Activated naive CD4-positive, alpha-beta T cell treated with Interleukin-2 at 50 U/mL for 16 hours (primary cell): ENCODE data around the gene ANKS4B.
A peak's percentile ranks its signal among the peaks of the same experiment; 100 is the strongest.
"Not testable (repeated sequence)": the region's sequence is repeated elsewhere in the genome, so short reads cannot be mapped to it uniquely, and the experiment has no call there.

ENCODE experiments used
- DNase-seq: peaks from one replicate; pipeline ENCODE4 v3.0.0-alpha.2; 2020

ANKS4B gene, protein sequence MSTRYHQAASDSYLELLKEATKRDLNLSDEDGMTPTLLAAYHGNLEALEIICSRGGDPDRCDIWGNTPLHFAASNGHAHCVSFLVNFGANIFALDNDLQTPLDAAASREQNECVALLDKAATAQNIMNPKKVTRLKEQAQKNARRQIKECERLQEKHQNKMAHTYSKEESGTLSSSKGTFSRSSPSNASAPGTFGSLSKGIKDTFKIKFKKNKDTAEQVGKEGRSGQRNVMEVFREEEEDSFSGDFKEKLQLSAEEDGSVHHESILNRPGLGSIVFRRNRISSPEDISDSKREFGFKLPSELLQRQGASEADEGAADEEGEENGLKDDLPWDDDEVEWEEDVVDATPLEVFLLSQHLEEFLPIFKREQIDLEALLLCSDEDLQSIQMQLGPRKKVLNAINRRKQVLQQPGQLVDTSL

DNA sequence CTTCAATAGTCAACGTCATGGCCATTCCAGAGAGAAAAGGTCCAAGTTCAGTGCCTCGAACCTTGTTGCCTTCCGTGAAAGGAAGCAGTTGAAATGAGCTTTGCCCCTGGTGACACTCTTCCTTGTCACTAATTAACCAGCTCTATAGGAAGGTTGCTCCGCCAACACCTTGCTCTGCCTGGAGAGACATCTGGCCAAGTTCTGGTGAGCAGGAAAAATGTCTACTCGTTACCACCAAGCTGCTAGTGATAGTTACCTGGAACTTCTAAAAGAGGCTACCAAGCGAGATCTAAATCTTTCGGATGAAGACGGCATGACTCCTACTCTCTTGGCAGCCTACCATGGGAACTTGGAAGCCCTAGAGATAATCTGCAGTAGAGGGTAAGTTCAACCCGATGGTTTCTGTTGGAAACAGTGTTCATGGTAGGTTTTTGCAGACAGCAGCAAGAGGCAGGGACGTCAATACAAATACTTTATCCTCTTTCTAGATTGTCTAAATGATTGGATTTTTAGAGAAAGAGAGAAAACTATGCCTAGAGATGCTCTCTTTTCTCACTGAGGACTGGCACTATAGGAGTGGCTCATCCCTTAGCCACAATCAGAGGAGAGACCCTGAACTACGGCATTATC lies at the start of gene ANKS4B:
ANKS4B (plus strand) TSS at position 179 of the 630 bp plus-strand sequence; CDS start at position 218, 39 bp downstream.
- no peak for DNase-seq

DNA sequence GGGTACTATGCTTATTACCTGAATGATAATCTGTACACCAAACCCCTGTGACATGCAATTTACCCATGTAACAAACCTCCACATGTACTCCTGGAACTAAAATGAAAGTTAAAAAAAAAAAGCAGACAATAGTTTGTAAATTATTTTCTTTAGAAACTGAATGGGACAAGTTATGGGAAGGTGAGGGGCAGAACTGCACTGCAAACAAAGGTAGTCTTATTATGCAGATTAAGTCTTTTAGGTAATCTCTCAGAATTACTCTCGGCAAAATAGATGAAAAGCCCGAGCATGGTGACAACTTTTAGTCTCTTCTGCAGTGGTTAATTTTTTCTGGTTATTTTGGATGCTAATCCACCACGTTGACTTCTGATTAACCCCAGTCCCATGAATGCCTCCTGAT lies 49.5 kb upstream of the ANKS4B start:
- no peak for DNase-seq

DNA sequence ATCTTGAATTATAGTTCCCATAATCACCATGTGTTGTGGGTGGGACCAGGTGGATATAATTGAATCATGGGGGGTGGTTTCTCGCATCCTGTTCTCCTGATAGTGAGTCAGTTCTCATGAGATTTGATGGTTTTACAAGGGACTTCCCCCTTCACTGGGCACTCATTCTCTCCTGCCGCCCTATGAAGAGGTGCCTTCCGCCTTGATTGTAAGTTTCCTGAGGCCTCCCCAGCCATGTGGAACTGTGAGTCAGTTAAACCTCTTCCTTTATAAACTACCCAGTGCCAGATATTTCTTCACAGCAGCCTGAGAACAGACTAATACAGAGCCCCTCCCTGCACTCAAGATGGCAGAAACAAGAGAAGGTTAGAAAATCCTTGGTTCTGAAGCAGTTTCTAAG lies 48.7 kb upstream of the ANKS4B start:
- DNase-seq, result peak; percentile 30

DNA sequence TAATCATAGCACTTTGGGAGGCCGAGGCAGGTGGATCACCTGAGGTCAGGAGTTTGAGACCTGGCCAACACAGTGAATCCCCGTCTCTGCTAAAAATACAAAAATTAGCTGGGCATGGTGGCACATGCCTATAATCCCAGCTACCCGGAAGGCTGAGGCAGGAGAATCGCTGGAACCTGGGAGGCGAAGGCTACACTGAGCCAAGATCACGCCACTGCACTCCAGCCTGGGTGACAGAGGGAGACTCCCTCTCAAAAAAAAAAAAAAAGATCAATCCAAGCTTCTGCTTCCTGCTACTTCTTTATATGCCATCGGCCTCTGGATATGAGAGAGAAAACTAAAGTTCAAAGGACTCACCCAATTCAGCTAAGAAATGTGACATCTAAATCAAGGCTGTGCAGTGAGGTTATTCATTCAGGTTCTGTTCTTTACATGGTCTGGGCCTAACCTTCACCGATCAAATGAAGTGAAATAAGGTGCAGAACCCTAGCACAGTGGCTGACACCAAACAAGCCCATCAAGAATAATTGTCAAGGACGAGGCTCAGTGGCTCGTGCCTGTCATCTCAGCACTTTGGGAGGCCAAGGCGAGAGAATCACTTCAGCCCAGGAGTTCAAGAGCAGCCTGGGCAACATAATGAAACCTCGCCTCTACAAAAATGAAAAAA lies 47.7 kb upstream of the ANKS4B start:
- DNase-seq, result no peak

DNA sequence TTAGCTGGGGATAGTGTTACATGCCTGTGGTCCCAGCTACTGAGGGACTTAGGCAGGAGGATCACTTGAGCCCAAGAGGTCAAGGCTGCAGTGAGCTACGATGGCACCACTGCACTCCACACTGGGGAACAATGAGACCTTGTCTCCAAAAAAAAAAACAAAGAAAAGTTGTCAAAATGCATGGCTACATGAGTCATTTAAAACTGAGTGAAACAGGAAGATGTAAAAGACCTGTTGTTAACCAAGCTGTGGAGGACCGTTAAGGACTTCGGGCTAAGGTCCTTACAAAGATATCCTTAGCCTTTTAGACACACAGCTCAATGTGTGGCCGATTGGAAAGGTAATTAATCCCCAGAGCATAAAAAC lies 47.2 kb upstream of the ANKS4B start:
- no peak for DNase-seq

DNA sequence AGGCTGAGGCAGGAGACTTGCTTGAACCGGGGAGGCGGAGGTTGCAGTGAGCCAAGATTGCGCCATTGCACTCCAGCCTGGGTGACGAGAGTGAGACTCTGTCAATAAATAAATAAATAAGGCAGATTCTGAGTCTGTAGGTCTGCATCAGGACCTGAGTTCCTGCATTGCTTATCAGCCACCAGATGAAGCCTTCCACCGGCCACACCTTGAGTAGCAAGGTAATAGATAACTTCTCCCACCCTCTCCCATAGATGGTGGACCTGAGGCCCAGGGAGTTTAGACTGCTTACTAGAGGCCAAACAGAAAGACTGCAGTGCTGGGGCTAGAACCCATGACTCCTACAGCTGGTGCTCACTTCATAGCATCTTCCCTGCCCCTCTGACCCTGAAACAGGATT lies 44.2 kb upstream of the ANKS4B start:
- DNase-seq, result no peak

DNA sequence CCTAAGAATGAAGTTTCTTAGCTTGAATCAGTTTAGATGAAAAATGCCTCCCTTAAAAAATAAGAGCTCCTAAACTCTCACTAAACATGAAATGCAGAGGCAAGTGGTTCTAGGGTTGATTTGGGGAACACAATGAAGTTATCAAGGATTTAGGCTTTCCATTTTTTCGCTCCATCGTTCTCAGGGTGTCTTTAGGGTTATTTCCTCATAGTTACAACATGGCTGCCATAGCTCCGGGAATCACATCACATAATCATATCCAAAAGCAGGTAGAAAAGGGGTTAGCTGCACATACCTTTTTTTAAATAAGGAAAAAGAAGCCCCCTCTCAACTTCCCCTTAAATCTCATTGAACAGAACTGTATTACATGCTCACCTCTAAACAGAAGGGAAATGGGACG lies 43.5 kb upstream of the ANKS4B start:
- no peak for DNase-seq

DNA sequence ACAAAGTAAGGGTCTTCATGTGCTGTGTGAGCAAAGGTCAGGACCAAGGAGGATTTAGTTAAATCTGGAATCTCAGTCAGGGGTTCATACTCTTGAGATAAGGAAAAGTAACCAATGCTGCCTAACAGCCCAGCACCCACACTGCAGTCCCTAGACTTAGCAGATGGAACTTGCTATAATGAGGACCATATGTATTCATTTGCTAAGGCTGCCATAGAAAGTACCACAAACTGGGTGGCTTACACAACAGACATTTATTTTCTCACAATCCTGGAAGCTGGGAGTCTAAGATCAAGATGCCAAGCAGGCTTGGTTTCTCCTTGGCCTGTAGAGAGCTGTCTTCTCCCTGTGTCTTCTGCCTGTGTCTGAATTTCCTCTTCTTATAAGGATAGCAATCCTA lies 42.9 kb upstream of the ANKS4B start:
- DNase-seq, result no peak

DNA sequence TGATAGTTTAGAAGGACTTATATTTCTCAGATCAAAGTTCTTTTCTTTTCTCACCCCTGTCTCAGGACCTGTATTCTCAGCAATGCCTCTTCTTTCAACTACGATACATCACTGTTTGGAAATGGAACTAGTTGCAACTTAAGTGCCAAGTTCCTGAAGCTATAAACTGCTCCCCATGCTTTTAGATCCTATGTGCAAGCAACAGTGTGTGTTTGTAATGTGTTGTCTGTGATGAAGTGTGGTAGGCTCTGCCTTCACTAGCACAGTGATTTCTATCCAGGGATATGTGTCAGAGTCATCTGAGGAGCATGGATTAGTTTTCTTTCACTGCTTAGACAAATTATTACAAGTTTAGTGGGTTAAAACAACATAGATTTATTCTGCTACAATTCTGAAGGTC lies 40.5 kb upstream of the ANKS4B start:
- DNase-seq, result no peak

DNA sequence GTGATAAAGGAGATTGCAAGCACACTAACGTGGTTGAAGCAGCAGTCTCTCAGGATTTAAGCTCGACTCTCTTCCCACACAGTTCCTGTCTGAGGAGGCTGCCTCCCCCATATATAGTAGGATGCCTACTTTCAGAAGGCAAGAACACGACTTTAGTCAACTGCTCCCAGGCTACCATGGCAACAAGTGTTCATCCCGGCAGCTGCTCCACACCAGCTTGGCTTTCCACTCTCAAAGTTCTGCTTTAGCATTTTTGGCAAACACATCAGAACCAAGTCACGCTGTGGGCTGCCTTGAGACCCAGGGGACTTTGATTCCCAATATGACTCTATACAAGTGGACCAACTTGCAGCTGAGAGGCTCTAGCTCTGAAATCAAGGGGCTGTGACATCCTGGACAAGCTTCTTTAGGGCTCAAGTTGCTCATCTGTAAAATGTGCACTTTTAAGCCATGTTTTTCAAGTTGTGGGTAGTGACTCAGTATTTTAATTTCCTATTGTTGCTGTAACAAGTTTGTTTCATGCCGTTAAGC lies 38.7 kb upstream of the ANKS4B start:
- no peak for DNase-seq

DNA sequence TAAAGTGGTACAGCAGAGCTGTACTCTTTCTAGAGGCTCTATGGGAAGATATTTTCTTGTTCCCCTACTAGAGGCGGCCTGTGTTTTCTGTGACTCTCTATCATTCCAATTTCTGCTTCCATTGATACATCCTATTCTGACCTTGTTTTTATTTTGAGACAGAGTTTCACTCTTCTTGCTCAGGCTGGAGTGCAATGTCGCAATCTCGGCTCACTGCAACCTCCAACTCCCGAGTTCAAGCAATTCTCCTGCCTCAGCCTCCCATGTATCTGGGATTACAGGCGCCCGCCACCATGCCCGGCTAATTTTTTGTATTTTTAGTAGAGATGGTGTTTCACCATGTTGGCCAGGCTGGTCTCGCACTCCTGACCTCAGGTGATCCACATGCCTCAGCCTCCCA lies 38.2 kb upstream of the ANKS4B start:
- DNase-seq, result not testable (repeated sequence)

DNA sequence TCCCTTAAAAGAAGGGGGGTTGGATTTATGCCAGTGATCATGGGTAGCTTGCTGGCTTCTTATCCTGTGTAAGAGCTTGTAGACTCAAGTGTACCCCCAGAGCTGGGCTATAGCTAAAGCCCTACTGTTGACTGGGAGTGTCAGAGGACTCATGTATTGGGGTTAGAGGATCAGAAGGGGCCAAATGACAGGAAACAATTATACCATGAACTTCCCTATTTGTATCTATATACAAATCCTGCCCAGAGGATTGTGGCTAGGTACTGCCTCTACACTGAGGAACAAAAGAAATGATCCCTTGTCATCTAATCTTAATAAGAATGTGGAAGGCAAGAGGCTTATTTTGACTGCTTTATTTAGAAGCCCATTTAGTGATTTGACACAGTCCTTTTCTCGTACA lies 36.4 kb upstream of the ANKS4B start:
- DNase-seq, result no peak

DNA sequence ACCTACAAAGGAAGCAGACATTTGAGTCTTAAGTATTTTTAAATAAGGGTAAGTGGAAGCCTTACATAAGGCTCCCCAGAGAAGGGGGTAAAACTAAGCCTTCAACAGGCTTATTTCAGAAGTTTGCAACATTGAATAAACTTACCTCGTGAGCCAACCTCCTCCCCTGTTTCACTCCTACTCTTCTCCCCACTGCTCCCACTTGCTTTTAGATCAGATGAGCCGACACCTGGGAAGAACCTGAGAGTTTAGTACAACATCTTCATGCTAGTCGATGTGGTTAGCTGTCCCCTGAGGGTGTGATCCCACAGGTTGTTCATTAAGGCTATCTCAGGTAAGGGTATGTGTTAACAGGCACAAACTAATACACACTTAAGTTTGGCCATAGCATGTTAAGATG lies 35.9 kb upstream of the ANKS4B start:
- DNase-seq, result no peak

DNA sequence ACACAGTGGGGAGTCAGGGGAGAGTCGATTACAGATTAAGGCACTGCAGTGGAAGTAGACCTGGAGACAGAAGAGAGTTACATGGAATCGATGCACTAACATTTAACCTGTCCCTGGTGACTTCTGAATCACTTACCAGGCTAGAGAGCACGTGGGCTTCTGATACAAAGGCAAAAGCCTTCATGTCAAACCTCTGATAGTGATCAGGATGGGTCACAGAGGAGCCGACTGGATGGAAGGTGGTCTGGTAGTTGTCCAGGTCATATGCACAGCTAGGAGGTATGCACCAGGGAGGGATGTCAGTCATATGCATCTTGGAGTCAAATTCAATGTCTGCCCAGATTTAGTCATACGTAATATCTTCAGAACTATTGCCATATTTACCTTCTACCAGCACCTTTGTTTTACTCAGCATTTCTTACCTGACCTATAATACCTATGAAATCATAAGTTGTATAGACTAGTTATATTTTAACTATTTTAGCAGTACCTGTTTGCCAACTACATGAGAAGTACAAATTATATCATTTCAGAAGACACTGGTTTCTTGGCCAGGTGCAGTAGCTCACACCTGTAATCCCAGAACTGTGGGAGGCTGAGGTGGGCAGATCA lies 33.8 kb upstream of the ANKS4B start:
- no peak for DNase-seq

DNA sequence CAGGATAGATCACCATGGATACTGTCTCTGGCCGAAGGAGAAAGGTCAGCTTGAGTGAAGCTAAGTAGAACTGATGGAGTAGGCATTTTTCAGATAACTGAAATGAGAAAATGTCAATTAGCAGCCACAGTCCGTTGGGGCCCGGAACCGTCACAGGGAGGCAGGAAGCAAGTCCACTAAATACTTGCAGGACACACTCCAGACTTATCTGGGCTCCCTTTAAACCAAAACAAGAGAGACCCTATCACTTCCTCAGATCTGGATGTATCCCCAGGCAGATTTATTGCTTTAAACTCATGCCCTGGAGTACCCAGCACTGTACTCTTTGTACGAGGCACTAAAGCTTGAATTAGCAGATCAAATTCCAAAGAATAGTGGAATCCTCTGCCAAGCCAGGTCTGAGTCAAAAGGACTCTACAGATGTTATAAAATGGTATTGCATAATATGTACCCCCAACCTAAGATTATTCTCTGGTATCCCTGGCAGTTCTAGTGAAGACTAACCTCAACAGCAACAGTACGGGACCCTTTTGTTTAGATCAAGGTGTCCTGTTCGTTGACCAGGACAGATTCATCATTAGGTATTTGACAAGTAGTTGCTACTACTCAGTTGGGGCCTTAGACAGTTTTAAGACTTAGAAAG lies 30.2 kb upstream of the ANKS4B start:
- no peak for DNase-seq

DNA sequence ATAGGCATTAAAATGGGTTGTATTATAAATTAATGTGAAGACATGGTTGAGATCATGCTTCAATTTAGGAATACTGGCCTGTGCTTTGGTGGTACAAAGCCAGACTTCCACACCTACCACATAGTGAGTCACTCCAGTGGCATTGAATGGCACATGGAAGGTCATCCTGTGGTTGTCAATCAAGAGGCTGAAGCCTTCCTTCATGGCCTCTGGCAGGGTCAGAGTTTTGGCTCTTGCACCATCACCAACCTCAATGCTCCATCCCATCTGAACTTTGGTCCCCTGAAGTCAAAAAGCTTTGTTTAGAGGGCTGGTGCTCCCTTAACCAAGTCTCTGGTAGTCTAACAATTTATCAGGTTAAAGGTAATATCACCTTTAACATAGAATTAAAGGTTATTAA lies 28.2 kb upstream of the ANKS4B start:
- DNase-seq, result no peak

DNA sequence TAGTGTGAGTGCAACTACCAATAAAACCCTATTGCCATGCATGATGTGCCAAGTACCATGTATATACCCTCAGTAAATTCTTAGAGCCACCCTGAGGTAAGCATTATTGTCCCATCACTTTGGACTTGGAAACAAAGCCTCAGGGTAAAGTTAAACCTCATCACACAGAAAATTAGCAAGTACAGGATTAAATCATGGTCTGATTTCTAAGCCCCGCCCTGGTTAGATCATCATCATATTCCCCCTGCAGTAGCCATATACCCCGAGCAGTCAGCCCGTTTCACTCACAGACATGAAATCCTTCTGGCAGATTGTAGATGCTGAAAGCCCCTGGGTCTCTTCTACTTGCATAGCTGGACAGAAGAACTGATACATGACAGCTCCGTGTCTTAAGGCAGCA lies 26.9 kb upstream of the ANKS4B start:
- no peak for DNase-seq

DNA sequence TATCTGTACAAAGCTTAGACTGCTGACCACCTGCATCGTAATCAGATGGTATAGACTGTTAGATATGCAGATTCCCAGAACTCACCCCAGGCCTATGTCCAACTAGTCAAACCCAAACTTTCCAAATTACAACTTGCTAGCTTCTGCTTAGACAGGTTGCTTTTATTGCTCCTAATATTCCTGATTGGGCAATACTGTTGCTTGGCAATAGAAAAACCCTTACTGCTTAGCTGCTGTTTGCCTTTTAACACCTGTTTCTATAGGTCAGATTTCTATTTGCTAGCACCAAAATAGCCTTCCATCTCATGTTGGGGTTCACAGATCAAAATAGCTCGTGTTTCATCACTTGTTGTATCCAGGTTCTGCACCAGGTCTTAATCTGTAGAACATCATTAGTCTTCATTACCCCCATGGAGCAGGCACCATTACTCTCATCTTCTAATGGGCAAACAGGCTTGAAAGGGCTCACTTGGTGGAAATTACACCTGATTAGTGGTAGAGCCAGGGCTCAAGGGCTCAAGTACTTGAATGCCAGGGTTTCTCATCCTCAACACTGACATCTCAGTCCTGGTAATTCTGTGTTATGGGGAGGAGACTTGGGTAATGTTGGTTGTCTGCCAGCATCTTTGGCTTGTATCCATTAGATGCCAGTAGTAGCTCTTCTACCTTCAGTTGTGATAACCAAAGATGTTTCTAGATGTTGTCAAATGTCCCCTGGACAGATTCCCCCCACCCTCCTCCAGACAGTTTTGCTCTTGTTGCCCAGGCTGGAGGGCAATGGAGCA lies 24.9 kb upstream of the ANKS4B start:
- DNase-seq, result no peak

DNA sequence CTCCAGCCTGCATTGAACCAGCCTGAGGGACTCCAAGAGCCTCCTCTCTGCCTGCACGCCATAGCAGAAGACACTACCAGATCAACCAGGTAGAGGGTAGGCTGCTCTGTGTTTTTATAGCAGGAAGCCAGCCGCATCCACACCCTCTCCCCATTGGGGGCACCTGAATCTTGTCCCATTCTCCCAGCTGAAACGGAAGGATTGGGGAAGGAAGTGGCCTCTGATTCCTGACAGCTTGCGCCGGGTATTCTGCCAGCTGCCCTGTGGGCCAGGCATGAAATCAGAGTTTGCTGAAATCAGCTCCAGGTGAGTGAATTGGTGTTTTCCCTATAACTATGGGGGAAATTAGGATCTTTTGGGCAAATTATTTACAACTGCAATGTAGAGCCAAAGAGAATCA lies 22.0 kb upstream of the ANKS4B start, which contains the start of gene ZP2:
ZP2 (minus strand) TSS at position 89 of the 400 bp plus-strand sequence; CDS start at position 62, 27 bp downstream.
- DNase-seq, result no peak

DNA sequence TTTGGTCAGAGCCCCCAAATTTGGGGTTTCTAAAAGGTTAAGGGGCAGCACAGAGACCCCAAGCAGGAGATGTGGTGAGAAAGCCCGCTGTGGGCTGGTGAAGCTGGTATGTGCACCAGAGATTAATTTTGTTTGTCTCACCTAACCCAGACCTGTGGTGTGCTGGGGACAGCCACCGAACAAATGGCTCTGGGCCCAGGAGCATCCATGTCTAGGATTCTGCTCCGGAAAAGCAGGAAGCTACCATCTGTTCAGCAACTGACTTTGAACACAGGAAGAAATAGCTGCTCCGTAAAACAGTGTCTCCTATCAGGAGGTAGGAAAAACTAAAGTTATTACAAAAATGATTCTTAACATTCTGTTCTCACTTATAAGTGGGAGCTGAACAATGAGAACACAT lies 19.4 kb upstream of the ANKS4B start:
- no peak for DNase-seq

DNA sequence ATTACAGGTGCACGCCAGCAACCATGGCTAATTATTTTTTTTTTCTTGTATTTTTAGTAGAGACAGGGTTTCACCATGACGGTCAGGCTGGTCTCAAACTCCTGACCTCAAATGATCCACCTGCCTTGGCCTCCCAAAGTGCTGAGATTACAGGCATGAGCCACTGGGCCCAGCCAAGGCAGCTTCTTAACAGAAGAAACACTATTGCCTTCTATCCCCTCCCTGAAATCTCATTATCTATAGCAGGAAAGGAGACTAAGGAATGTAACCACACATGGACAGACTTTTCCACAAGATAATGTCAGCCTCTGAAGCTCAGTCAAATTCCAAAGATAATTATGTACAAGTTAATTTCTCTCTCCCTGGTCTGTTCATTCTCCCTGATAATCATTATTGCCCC lies 16.4 kb upstream of the ANKS4B start:
- no peak for DNase-seq

DNA sequence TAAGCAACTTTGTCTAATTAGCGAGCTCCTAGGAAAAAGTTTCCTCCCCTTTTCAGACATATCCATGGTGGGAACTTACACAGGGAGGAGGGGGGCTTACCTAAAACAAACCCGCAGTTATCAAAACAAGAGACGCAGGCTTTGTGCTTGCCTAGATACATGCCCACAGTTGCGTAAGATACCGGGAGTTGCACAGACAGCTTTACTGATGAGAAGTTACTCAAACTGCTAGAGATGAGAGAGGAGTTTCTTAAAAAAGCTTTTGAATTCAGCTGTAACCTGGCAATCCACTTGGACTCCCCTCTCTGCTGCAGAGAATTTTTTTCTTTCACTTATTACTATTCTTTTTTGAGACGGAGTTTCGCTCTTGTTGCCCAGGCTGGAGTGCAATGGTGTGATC lies 15.3 kb upstream of the ANKS4B start:
- no peak for DNase-seq
